HG03571 (cell line): ENCODE measurements around the gene C11orf24.

ENCODE experiments used
- ATAC-seq: cut with Tn5 transposase; IDR thresholded peaks from one replicate; pipeline ENCODE4 v1.9.1; 2021; ENCODE audit not compliant: unreplicated experiment

C11orf24 gene

GRCh38 chr11:68271023-68271780 is 571 bp downstream of the C11orf24 start:
- peak; percentile 19 for ATAC-seq

DNA sequence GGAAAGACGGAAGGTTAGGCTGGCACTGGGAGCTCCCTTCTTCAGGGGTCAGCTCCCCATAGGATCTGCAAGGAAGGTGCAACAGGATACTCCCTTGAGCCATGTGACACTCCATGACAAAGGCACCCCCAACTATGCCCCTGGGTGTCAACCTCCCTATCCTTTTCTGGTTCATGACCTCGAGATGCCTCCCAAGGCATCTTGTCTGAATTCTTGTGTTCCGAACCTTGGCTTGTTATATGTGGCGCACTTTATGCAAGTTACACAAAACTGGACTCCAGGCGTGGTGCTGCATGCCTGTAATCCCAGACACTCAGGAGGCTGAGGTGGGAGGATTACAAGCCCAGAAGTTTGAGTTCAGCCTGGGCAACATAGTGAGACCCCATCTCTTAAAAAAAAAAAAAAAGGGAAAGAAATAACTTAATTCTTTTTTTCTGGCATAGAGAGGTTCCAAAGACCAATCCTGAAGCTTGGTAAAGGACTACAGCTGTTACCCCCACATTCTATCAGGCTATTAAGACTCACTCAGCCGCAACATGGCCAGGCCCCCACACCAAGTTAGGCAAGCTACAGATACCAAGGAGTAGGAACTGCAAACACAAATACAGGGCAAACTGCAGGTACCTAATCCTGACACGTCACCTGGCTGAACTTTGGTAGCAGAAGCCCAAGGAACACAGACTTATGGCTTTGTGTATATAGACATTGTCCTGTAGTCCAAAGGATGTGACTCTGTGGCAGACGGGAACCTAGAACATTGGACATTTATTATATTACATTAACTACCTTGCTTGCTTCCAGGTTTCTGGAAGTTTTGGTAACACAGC is 1.4 kb downstream of the C11orf24 start:
- ATAC-seq, result no peak

GRCh38 chr11:68269414-68270081 is 2.2 kb downstream of the C11orf24 start:
- no peak for ATAC-seq

GRCh38 chr11:68267881-68268240 is 3.9 kb downstream of the C11orf24 start:
- no peak for ATAC-seq

- no peak for ATAC-seq
Measured at GRCh38 chr11:68266936-68267880, 4.6 kb downstream of the C11orf24 start.

DNA sequence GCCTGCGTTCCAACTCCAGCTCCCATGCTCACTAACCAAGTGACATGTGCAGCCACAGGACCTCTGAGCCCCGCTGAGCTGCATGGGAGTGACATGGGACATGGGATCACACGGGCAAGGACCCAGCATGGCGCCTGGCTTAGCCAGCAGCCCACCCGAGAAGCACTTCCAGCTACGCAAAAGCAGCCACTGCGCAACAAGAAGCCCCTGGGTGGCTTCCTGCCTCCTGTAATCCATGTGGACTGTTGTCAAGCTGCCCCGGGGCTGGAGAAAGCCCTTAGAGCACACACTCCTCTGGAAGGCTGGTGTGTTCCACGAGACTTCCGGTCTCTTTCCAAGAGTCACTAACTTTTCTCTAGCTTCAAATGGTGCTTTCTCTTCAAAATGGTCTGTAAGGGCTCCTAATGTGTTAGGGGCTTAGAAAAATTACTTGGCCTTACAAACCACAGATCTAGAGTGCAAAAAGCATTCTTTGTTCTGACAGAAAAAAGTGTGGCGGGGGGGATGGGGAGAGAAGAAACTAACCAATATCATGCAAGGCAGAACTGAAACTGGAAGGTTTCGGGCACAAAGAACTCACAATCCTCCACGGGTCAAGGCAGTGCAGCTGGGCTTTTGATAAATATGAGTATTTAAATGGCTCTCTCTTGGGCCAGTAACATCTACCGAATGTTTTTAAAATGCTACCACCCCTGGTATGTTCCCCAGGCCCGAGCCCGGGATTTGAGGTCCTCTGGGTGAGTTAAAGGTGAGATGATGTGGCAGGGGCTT is 5.5 kb downstream of the C11orf24 start:
- no peak for ATAC-seq

- no peak for ATAC-seq
Measured at GRCh38 chr11:68264741-68265540, 6.8 kb downstream of the C11orf24 start.

DNA sequence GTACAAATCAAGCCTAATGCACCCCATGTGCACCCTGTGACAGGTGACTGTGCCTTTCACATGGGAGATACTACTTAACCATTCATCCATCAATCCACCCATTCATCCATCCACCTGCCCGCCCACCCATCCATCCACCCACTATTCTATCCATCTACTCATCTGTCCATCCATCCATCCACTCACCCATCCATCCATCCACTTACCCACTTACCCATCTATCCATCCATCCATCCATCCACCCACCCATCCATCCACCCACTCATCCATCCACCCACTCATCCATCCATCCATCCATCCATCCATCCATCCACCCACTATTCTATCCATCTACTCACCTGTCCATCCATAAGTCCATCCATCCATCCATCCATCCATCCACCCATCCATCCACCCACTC is 7.5 kb downstream of the C11orf24 start:
- ATAC-seq, result no peak

- no peak for ATAC-seq
Measured at GRCh38 chr11:68263444-68264035, 8.2 kb downstream of the C11orf24 start.

- no peak for ATAC-seq
Measured at GRCh38 chr11:68262544-68262827, 9.3 kb downstream of the C11orf24 start.

DNA sequence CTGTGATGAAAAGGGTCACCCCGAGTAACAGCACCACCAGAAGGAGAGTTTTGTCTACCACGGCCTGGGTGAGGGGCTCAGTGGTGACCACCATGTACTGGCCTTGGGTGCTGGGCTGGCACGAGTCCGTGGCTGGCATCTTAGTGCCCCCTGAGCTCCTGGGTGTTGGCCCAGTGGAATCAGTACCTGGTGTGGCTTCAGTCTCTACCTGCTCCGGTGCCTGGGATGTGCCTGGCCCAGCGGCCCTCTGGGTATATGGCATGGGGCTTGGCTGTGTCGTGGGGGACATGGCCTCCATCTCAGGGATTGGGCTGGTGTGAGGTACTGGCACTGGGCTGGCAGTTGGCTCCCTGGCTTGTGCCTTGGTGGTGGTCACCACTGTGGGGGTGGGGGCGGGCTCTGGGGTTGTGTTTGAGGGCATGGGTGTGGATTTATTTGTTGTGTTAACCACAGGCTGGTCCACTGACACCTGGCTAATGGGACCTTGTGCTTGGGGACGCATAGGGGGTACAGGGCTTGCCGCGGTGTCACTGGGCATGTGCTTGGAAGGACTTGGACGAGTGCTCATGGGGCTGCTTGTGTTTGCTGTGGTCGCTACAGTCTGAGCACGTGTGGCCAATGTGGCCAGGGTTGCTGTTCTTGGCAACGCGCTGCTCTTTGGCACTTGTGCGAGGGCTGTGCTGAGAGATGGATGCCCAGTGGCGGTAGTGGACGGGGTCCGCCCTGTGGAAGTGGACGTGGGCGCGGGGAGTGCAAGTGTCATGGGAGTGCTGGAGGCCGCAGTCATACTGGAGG is 9.8 kb downstream of the C11orf24 start:
- ATAC-seq, result no peak

DNA sequence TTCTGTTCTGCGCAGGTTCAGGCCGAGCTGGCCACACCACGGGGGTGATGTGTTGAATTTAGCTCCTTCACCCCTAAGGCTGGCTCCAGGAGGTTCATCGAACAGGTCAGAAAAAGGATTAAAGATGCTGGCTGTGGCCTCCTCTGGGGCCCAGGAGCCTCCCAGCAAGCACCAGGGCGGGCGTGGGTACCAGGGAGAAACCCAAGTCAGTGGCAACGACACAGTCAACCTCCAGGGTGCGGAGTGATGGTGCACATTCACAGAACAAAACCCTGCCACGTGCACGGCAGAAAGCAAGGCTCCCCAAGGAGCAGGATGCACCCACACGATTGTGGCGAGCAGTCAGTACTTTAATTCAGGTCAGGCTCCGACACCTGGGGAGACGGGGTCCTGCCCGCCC is 10.8 kb downstream of the C11orf24 start:
- no peak for ATAC-seq

DNA sequence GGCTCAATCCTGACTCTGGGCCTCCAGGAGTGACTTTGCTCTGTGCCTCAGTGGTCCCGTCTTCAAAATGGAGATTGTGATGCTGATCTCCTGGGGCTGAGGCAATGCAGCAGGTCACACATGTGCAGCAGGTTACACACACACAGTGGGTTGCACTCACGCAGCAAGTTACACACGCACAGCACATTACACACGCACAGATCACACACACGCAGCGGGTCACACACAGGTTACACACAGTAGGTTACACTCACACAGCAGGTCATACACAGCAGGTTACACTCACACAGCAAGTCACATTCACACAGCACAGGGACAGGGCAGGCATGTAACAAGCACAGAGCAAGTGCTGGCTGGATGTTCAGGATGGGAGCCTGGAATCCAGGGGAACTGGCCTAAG is 11.3 kb downstream of the C11orf24 start:
- ATAC-seq, result no peak

DNA sequence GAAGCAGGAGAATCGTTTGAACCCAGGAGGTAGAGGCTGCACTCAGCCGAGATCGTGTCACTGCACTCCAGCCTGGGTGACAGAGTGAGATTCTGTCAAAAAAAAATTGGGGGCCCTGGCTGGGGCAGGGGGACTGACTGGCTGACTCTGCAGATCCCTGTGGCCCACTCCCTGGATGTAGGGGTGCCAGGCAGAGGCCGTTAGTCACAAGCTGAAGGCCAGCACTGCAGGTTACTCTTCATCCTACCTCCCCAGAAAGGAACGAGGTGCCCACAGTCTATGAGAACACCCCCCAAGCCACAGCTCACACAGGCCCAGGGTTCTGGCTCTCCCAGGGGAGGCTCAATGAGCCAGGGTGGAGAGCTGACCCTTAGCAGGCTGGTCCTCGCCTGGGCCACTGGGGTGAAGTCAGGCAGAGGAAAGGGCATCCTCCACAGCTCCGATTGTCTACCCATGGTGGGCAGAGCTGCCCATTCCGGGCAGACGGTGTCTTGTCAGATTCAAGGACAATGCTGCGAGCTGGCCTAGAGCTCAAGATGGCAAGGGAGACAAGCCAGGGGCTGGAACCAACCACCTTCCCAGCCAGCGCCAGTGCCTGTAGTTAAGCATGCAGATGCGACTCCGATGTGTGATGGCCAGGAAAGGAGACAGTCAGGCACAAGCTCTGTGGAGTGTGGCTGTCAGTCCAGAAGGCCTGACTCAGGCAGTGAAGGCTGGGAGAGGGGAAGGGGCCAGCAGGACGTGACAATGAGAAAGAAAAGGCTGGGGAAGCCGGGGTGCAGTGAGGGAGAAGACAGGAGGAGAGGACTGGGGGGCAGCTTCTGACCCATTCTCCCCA is 12.4 kb downstream of the C11orf24 start:
- no peak for ATAC-seq

DNA sequence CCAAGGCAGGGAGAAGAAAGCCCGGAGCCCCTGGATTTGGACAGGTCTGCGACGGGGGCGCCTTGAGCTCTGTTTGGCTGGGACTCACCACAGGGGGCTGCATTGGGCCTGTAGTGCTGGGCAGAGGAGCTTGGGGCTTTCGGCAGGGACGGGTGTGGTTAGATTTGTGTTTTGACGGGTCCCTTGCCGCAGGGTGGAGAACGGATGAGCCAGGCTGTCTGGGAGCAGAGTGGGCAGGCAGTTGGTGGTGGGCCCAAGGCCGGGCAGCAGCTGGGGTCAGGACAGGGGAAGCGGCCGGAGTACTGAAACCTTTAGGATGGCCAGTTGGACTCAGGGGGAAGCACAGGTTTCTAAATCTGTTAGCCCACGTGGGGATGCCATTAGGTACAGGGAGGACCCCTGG is 13.4 kb downstream of the C11orf24 start:
- ATAC-seq, result no peak

GRCh38 chr11:68257477-68258362 is 14.1 kb downstream of the C11orf24 start:
- no peak for ATAC-seq
